WTC11 (cell line): ENCODE measurements around the gene ADRA1B.

Experiments used
- CTCF ChIP-seq: fragments of 200-600 bp; IDR thresholded peaks from 2 replicates; pipeline ENCODE4 v1.8.0; 2022; ENCODE audit warnings: antibody characterized with exemption
- E2F4 ChIP-seq: sonication (generic); formaldehyde crosslinking; IDR thresholded peaks from 2 replicates; pipeline ENCODE4 v1.8.1; 2022; ENCODE audit warnings: low read depth, mild to moderate bottlenecking, moderate library complexity, missing genetic modification reagents, borderline replicate concordance
- FOXP4 ChIP-seq: sonication (generic); formaldehyde crosslinking; IDR thresholded peaks from 2 replicates; pipeline ENCODE4 v1.8.0; 2022; ENCODE audit warnings: mild to moderate bottlenecking, missing genetic modification reagents
- JUN ChIP-seq: sonication (generic); formaldehyde crosslinking; IDR thresholded peaks from 2 replicates; pipeline ENCODE4 v1.8.0; 2023; ENCODE audit warnings: mild to moderate bottlenecking, missing genetic modification reagents
- TCF7 ChIP-seq: sonication (generic); formaldehyde crosslinking; IDR thresholded peaks from 2 replicates; pipeline ENCODE4 v1.8.0; 2022; ENCODE audit warnings: mild to moderate bottlenecking, low read depth, missing genetic modification reagents, moderate library complexity

GRCh38 chr5:160007514-160007913, 91.2 kb downstream of the ADRA1B start:
- TF ChIP-seq FOXP4 (CRISPR knock-in tag), result no peak
- TF ChIP-seq E2F4 (CRISPR knock-in tag), result no peak
- no peak for TF ChIP-seq CTCF
- no peak for TF ChIP-seq JUN
- TF ChIP-seq TCF7 (CRISPR knock-in tag), result no peak
